GM18526 (cell line): Measurements from ENCODE around the gene GNA15.

Experiments
- POLR2A ChIP-seq: IDR thresholded peaks from 3 replicates; pipeline ENCODE4 v1.6.1; 2011; ENCODE audit not compliant: insufficient read length; ENCODE audit errors: extremely low read depth

GNA15 gene

DNA sequence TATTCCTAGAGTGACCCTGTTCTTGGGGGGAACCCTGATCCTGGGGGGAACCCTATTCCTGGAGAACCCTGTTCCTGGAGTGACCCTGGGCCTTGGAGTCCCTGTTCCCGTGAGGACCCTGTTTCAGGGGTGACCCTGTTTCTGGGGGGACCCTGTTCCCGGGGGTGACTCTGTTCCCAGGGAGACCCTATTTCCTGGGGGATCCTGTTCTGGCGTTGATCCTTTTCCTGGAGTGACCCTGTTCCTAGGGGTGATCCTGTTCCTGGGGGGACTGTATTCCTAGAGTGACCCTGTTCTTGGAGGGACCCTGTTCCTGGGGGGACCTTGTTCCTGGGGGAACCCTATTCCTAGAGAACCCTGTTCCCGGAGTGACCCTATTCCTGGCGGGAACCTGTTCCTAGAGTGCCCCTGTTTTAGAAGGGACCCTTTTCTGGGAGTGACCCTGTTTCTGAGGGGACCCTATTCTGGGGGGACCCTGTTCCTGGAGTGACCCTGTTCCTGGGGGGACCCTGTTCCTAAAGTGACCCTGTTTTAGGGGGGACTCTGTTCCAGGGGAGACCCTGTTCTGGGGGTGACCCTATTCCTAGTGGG lies 15.0 kb downstream of the GNA15 start:
- no peak for TF ChIP-seq POLR2A

DNA sequence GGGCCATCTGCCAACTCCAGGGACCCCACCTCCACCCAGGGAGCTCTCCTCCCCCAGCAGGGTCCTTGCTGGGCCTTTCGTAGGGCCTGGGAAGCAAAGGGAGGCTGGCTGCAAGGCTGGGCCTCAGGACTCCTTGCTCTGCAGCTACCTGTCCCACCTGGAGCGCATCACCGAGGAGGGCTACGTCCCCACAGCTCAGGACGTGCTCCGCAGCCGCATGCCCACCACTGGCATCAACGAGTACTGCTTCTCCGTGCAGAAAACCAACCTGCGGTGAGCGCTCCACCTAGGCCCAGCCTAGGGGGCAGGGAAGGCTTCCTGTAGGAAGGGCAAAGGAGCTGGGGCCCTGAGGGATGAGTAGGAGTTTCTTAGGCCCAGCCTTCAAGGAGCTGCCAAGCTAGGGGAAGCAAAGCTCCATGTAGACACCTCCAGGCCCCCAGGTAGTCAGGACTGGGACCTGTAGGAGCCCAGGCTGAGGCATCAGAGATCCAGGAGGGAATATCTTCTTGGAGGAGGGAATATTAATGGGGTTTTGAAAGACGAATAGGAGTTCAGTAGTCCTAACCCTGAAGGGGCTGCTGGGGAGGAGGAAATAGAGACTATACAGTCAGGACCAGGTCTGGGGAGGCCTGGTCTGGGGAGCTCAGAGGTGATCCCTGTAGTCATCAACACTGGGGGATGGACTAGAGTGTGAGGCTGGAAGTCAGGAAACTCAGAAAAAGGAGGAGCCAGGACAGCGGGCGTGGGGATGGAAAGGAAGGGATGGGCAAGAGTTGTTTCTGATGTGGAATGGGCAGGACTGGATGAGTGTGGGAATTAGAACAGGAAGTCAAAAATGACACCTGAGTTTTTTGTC lies 16.0 kb downstream of the GNA15 start:
- no peak for TF ChIP-seq POLR2A

DNA sequence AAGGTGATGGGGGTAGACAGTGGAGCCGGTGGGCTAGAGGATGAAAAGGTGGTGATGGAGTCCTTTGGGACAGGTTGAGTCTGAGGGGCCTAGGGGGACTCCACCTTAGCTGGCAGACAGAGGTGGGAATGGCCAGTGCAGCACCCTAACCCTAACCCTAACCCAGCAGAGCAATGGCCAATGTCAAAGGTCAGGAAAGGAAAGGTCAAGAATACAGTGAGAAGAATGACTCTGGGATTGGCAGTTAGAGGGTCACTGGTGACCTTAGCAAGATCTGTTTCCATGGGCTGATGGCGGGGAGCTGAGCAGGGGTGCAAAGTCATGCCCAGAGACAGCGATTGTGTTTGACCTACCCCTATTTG lies 16.6 kb downstream of the GNA15 start:
- TF ChIP-seq POLR2A: no peak

DNA sequence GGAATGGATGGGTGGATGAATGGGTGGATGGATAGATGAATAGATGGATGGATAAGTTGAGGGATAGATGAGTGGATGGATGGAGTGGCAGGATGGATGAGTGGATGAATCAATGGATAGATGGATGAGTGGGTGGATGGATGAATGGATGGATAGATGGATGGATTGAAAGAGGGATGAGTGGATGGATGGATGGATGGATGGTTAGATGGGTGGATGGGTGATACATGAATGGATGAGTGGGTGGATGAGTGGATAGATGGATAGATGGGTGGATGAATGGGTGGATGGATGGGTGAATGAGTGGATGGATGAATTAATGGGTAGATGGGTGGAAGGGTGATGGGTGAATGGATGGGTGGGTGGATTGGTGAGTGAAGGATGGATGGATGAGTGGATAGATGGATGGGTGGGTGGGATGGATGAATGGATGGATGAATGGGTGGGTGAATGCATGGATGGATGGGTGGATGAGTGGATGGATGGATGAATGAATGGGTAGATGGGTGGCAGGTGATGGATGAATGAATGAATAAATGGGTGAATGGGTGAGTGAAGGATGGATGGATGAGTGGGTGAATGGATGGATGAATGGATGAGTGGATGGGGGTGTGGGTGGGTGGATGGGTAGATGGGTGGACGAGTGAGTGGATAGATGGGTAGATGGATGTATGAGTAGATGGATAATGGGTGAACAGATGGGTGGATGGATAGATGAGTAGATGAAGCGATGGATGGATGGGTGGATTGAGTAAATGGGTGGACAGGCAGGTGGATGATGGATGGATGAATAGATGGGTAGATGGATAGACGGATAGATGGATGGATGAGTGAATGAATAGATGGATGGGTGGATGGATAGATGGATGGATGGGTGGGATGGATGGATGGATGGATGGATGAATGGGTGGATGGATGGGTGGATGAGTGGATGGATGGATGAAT lies 17.7 kb downstream of the GNA15 start:
- TF ChIP-seq POLR2A: no peak

DNA sequence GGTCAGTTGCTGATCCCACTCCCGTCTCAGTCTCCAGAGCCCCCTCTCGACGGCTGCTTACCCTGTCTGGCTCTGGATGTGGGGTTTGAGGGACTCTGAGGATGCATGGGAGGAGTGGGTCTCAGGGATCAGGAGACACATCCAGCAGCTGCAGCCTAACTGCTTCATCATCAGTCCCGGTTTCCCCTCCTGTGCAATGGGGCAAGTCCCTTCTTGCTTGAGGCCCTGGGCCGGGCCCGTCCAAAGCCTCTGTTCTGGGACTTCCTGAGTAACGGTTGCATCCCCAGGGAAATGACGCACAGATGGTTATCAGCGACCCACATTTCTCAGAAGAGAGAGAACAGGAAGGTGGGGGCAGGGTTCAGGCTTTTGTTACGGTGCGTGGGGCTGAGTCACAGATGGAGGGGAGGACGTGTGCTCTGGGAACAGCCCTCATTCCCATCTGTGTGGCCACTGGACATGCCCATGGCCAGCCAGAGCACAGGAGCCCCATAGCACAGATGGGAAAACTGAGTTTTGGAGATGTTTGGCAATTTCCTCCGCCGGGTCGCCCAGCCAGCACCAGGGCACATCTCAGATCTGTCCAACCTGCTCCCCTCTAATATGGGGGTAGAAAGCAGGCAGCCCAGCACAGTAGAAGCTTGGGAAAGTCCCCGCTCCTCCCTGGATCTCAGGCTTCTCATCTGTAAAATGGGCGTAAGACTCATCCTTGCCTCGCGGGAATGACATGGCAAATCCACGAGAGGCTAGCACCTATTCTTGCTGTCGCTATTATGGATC lies 19.3 kb downstream of the GNA15 start:
- TF ChIP-seq POLR2A: peak; percentile 22

DNA sequence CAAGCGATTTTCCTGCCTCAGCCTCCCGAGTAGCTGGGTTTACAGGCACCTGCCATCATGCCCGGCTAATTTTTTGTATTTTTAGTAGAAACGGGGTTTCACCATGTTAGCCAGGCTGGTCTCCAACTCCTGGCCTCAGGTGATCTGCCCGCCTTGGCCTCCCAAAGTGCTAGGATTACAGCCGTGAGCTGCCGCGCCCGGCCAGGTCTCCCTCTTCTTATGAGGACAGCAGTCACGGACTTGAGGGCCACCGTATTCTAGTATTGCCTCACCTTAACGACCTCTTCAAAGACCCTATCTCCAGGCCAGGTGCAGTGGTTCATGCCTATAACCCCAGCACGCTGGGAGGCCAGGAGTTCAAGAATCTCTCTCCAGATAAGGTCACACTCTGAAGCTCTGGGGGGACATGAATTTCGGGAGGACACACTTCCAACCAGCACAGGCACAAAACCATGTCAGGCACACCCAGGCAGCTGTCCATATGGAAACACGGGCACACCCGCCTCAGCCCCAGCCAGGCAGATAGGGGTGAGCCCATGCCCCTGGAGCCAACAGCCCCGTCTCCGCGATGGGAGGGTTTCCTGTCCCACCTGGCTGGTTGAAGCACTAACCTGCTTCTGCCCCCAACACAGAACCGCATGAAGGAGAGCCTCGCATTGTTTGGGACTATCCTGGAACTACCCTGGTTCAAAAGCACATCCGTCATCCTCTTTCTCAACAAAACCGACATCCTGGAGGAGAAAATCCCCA lies 21.4 kb downstream of the GNA15 start:
- no peak for TF ChIP-seq POLR2A

DNA sequence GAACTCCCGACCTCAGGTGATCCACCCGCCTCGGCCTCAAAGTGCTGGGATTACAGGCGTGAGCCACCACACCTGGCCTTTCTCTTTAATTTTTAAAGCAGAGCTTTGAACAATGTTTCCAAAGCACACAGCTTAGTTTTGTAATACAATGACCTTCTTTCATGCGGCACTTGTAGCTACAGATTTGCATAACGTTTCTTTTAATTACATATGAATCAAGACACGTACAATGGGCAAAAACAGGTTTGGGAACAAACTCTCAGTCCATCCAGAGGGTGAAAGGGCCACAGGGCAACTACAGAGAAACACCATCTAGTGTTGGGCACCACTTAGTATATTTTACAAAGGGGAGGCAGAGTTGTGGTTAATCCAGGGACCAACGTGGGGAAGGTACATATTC lies 23.7 kb downstream of the GNA15 start:
- TF ChIP-seq POLR2A: no peak

DNA sequence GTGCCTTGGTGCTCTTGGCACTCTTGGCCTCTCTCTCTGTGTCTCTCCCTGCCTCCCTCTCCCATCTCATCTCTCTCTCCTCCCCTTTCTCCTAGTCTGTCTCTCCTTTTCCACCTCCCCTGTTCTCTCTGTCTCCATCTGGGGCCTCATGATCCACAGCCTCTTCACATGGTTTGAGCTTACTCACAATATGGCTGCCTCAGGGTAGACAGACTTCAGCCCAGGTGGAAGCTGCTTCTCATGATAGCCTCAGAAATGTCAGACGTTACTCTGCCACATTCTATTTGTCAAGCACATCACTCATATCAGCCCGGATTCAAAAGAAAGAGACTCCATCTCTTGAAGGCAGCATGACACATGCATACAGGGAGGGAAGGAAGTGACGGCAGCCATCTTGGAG lies 24.4 kb downstream of the GNA15 start:
- TF ChIP-seq POLR2A: no peak

DNA sequence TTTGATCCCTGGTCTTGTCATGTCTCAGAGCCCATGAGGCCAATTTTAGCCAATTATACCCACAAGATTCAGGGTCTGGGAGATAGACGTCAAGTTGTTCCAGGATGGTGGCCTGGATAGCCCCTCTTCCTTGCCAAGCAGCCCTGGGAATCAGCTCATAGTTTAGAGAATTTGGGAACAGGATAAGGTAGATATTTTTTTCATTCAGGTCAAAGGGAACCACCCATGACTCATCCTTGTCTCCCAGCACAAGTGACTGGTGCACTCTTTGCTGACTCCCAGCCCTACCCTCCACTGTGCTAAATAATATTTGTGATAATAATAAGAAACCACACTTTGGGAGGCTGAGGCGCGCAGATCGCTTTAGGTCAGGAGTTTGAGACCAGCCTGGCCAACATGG lies 25.6 kb downstream of the GNA15 start:
- TF ChIP-seq POLR2A: no peak

DNA sequence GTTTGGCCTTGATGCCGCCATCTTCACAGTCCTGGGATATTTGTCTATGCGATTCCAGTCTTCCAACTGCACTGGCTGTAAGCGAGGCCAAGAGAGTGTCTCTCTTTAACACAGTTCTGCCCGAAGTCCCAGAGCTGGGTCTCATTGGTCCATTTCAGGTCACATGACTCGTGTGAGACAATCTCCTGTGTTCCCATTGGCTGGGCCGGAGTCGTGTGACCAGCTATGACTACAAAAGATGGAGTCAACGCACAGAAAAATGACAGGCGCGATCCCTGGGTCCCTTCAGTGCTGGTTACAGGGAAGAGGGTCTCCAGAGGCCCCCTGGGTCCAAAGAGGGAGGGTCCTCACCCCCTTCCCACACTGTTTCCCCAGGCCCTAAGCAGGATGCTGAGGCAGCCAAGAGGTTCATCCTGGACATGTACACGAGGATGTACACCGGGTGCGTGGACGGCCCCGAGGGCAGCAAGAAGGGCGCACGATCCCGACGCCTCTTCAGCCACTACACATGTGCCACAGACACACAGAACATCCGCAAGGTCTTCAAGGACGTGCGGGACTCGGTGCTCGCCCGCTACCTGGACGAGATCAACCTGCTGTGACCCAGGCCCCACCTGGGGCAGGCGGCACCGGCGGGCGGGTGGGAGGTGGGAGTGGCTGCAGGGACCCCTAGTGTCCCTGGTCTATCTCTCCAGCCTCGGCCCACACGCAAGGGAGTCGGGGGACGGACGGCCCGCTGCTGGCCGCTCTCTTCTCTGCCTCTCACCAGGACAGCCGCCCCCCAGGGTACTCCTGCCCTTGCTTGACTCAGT lies 26.8 kb downstream of the GNA15 start:
- TF ChIP-seq POLR2A: no peak

DNA sequence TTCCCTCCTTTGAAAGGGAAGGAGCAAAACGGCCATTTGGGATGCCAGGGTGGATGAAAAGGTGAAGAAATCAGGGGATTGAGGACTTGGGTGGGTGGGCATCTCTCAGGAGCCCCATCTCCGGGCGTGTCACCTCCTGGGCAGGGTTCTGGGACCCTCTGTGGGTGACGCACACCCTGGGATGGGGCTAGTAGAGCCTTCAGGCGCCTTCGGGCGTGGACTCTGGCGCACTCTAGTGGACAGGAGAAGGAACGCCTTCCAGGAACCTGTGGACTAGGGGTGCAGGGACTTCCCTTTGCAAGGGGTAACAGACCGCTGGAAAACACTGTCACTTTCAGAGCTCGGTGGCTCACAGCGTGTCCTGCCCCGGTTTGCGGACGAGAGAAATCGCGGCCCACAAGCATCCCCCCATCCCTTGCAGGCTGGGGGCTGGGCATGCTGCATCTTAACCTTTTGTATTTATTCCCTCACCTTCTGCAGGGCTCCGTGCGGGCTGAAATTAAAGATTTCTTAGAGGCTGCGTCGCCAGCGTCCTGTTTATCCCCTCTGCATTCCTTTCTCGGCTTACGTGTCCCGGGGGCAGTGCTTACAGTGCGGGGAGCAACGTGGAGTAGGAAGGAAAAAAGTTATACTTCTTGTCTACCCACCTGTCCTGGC lies 27.5 kb downstream of the GNA15 start:
- TF ChIP-seq POLR2A: no peak

DNA sequence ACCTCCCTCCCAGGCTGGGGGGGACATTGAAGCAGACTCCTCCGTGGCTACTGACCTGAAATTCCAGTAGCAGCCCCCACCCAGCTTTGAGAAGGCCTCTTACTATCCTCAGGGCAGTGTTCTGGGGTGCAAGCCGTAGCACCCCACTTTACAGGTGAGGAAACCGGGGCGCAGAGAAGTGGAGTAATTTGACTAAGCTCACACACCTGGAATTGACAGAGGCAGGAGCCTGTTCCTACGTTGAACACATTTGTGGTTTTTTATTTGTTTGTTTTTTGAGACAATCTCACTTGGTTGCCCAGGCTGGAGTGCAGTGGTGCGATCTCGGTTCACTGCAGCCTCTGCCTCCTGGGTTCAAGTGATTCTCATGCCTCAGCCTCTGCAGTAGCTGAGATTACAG lies 28.1 kb downstream of the GNA15 start:
- no peak for TF ChIP-seq POLR2A
